NCI-H2196 (cell line): ENCODE results near the gene ABCA4.

Experiments
- DNase-seq: peaks from one replicate; lab custom pipeline; 2025; ENCODE audit not compliant: unreplicated experiment; lab: John Stamatoyannopoulos, UW

ABCA4 gene

GRCh38 chr1:94056171-94056570 lies 64.8 kb downstream of the ABCA4 start:
- no peak for DNase-seq

- no peak for DNase-seq
Observed at GRCh38 chr1:94055459-94056122, 65.4 kb downstream of the ABCA4 start.

DNA sequence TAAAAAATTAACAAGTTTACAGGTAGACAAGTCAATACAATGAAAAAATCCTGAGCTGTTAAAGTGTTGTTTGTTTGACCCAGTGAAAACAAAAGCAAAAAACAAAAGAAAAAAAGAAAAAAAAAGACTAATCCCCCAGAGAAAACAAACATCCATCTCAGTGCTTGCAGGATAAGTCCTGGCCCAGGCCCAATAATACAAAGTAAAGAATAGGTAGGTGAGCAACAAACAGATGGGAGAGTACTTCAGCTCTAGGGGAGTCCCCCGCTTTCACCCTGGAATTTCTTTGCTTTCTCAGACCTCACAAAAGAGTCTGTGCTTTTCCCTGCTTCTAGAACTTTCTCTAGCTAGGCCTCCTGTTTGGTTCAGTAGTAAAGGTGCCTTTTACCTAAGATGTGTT lies 70.3 kb downstream of the ABCA4 start:
- DNase-seq = no peak

GRCh38 chr1:94050254-94050653 lies 70.7 kb downstream of the ABCA4 start:
- no peak for DNase-seq

DNA sequence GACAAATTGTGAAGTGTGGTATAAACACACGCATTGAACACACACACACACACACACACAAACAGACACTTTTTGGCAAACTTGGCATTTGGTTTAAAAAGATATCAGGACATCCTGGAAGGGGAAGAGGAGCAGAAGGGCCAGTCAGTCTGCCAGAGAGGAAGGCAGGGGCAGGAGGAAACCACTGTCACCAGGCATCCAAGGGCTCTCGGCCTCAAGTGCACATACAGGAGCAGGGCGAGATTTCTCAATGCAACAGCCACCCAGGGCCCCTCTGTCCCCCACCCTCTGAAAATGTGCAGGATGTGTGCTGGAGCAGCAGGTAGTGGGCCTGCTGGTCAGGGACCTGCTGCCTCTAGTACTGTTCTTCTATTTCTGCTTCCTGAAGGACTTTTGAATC lies 71.2 kb downstream of the ABCA4 start:
- no peak for DNase-seq

GRCh38 chr1:94048413-94049164 lies 72.4 kb downstream of the ABCA4 start:
- DNase-seq = no peak

DNA sequence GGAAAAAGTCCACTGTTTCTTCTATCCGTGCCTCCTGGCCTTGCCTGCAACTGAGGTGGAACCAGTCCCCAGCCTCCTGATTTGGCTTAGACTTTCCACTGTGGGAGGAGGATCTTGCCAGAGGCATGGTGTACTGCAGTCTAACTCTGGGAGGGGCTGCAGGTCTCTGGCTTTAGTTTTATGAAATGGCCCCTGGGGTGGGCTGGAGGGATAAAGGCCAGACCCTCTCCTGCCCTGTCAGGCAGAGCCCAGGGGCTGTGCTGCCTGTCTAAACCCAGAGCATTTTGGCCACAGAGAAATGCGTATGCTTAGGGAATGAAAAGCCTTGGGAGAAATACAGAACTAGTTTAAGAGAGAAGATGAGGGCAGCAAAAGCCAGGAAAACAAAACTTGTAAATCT lies 73.0 kb downstream of the ABCA4 start:
- DNase-seq = no peak

DNA sequence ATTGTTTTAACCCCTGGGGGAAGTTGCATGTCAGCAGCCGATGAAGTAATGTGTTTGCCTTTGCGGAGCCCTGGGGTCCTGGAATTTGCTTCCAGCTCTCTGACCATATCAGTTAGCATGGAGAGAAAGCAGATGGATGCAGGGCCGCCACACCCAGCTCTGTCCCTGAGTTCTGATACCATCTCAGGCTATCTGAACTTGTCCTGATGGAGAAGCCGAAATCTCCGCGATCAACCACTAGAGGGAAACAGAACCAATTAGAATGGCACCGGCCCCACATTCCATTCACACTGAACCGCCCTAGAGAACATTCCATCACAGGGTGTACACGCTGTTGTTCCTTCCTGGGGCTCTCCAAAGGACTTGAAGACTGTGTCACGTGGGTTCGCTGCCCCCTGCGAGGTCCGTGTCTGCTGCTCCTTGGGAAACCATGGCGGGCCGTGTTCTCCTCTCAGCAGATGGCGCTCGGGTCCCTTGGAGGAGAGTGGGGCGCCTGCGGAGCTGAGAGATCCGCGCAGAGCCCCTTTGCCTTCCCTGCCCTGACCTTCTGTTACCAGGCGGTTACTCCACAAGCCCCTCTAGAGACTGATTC lies 75.4 kb downstream of the ABCA4 start:
- peak; percentile 52 for DNase-seq

- no peak for DNase-seq
Observed at GRCh38 chr1:94044891-94045290, 76.1 kb downstream of the ABCA4 start.

- no peak for DNase-seq
Observed at GRCh38 chr1:94044290-94044790, 76.6 kb downstream of the ABCA4 start.

DNA sequence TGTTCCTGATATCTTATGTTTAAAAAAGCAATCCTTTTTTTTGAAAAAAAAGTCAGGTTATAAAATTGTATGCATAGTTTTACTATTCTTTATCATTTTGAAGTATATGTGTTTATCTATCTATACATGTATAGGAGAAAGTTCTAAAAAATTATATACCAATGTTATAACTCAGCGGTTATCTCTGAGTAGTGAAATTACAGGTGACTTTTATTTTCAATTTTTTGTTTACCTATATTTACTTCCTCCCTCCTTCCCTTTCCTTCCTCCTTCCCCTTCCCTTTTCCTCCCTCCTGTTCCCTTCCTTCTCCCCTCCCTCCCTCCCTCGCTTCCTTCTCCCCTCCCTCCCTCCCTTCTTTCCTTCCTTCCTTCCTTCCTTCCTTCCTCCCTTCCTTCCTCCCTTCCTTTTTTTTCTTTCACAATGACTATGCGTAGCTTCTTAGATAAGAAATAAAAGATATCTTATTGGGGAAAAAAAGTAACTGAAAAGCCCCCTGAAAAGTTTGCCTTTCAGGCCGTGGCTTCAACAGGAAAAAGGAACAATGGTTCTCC lies 77.1 kb downstream of the ABCA4 start:
- DNase-seq = no peak

- DNase-seq = no peak
Observed at GRCh38 chr1:94042388-94042787, 78.6 kb downstream of the ABCA4 start.

DNA sequence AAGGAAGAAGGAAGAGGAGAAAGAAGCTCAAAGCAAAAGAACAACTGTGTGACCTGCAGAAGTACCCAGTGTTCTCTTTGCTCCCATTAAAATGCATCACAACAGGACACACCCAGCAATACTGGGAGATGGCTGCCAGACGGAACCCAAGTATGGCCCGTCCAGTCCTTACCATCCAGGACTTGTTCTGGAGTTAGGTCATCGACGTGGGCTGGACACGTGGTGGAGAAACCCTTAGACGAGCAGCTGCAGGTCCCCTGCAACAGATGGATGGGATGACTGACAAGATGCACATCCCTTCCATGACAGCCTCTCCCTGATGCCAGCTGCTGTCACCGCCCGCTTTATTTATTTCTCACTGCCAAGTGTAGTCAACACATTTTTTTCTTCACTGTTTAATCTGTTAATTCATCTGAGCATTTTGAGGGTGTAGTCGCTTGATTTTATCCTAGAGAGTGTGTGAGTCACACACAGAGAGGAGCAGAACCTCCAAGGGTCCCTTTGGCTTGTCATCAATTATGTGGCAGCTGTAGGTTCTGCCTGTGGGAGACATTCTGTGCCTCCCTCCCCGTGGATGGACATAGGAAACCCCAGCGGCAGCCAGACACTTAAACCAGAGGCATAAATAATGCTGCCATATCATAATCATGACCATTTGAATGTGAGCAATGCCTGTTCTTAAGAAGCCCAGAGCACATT lies 80.9 kb downstream of the ABCA4 start:
- no peak for DNase-seq

- peak; percentile 69 for DNase-seq
Observed at GRCh38 chr1:94039514-94039870, 81.5 kb downstream of the ABCA4 start.

DNA sequence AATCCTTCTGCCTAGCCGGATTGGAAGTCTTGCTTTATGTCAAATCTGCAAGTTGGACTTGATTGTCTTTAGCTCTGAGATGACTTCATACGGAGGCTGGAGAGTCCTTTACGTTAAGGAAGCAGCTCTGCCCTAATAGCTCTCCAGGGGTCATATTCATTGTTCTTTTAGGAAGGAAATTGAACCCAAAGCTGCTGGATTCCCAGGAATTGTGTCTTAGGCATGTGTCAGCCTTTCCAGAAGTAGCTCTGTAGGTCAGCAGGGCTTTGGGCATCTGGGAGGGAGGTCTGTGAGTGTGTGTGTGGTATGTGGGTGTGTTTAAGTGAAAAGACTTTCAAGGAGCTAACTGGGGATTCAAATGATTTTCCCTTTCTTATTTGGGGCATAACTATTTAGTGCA lies 82.4 kb downstream of the ABCA4 start:
- no peak for DNase-seq

- no peak for DNase-seq
Observed at GRCh38 chr1:94037392-94038229, 83.3 kb downstream of the ABCA4 start.

DNA sequence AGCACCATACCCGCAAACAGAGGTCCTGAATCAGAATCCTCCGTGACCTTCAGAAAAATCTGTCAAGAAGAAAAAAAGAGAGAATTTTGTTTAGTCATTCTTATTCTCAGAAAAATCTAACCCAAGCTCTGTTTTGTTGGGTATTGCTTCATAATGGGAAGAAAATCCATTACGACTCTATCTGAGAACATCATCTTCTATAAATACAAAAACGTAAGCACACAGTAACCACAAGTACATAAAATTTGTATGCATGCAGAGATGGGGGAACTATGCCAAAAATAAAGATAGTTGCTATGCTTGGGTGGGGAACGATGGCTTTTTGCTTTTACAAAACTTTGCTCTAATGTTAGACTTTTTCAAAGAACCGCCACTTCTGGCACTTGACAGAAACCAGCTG lies 84.2 kb downstream of the ABCA4 start:
- DNase-seq = no peak

- no peak for DNase-seq
Observed at GRCh38 chr1:94033849-94034248, 87.1 kb downstream of the ABCA4 start.

DNA sequence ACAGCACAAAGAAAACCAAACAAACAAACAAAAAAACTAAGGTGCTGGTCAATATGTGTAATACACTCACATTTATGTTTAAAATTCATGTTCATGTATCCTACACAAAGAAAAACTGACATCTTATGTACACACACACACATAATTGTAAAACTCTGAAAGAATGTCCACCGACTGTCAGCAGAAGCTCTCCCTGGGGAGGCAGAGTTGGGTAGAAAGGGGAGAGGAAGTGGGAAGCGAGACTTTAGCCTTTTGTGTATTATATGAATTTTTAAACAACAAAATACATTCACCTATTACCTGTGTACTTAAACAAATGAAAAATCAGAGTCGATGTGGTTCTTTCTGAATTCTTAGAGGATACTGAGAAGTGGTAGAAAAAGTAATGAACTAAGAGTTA lies 88.3 kb downstream of the ABCA4 start:
- no peak for DNase-seq

GRCh38 chr1:94031591-94031990 lies 89.4 kb downstream of the ABCA4 start:
- no peak for DNase-seq

DNA sequence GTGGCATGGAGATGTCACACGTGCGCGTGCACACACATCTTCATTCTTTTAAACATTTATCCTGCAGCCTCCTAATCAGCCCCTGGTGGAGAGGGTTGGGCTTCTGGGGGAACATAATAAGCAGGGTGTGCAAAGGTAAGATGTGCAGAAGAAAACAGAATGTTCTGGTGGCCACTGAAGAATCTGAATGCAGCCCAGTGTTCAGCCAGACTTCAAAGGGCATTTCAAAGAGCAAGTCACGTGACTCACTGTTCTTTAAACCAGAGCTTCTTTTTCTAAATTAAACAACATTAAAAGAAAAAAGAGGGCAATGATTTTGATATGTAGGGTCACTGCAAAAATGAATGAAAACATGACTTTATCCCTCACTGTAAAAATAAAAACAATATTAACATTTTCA lies 89.8 kb downstream of the ABCA4 start:
- no peak for DNase-seq
